K562 (cell line): Measurements from ENCODE around the gene KAZN. TPM values are rescaled to one million over a fixed set of nuclear protein-coding genes. Genes with fewer than 3 reads are reported as not detected.

Source experiments
- ATAC-seq: fragments of 200-7000 bp; cut with Tn5 transposase; 3 replicates; pipeline ENCODE4 v1.9.1; 2020; ENCODE audit warnings: moderate library complexity
- BruUV-seq: library from RNA; stranded (reverse); fragments of 400-500 nt; replicated peaks from 2 replicates; lab custom pipeline; 2021; lab: Mats Ljungman, UMichigan
- CTCF ChIA-PET: fragments of 300-600 bp; formaldehyde crosslinking; extraction: SDS; loops from one replicate; lab custom pipeline; 2021; ENCODE audit warnings: low intra/inter-chr PET ratio; lab: Yijun Ruan, JAX
- POLR2A ChIA-PET: fragments of 300-600, 350-650 bp; sonication (Branson Sonifier 250); formaldehyde crosslinking; extraction: SDS; loops from one replicate; lab custom pipeline; 2021; ENCODE audit warnings: antibody characterized with exemption, inconsistent platforms; lab: Yijun Ruan, JAX
- DNase-seq, 4 experiments: peaks; one replicate each; pipeline versions ENCODE4 v3.0.0 to v3.0.0-alpha.2; 2011 to 2018; ENCODE audit warnings: low spot score in 3 of 4, mixed read lengths in 3 of 4; ENCODE audit errors: extremely low read depth in 1 of 4
- FAIRE-seq: peaks from 2 replicates; lab custom pipeline; 2011; peaks lifted over from hg19 to GRCh38; lab: Jason Lieb, UNC
- H2AFZ ChIP-seq: 2 replicates; pipeline ENCODE4 v1.6.0; 2011; ENCODE audit warnings: low read depth, low read length, control low read depth, inconsistent platforms
- H3K27ac ChIP-seq: fragments of 200-600 bp; 3 replicates; pipeline ENCODE4 v1.8.0; 2011; ENCODE audit warnings: low read depth, mild to moderate bottlenecking, control low read depth, inconsistent platforms, low read length, moderate library complexity, mixed read lengths; ENCODE audit errors: extremely low read depth
- H3K27me3 ChIP-seq, 2 experiments: fragments of 300-600 bp in 1 of 2; 2 replicates in 1 of 2; 3 replicates in 1 of 2; pipeline versions ENCODE4 v1.6.0 to v1.8.0; 2011; ENCODE audit warnings: inconsistent platforms in 2 of 2, low read length in 2 of 2, mild to moderate bottlenecking in 1 of 2, mixed read lengths in 1 of 2, moderate library complexity in 1 of 2; ENCODE audit not compliant: control insufficient read depth in 2 of 2, insufficient read depth in 2 of 2
- H3K36me3 ChIP-seq: fragments of 300-600 bp; 3 replicates; pipeline ENCODE4 v1.8.0; 2011; ENCODE audit warnings: mild to moderate bottlenecking, low read length, inconsistent platforms; ENCODE audit not compliant: control insufficient read depth, insufficient read depth
- H3K4me1 ChIP-seq, 2 experiments: fragments of 200-600 bp in 1 of 2; replicated peaks in 1 of 2; 2 replicates in 1 of 2; 3 replicates in 1 of 2; pipeline versions ENCODE4 v1.5.1 to v1.8.0; 2011; ENCODE audit warnings: inconsistent platforms in 2 of 2, low read length in 2 of 2, mild to moderate bottlenecking in 1 of 2, mixed read lengths in 1 of 2, moderate library complexity in 1 of 2; ENCODE audit not compliant: control insufficient read depth in 2 of 2, insufficient read depth in 2 of 2
- H3K4me2 ChIP-seq: 2 replicates; pipeline ENCODE4 v1.6.1; 2011; ENCODE audit warnings: low read length, control low read depth, inconsistent platforms, mixed read lengths; ENCODE audit not compliant: insufficient read depth
- H3K4me3 ChIP-seq: fragments of 200-600 bp; sonication (generic), shearing (Covaris generic); 2 replicates; pipeline ENCODE4 v1.5.1; 2016; ENCODE audit warnings: control low read depth, inconsistent platforms
- H3K79me2 ChIP-seq: fragments of 200-600 bp; 3 replicates; pipeline ENCODE4 v1.8.0; 2011; ENCODE audit warnings: low read length, inconsistent platforms; ENCODE audit not compliant: control insufficient read depth, insufficient read depth
- H3K9ac ChIP-seq, 2 experiments: 2 replicates each; pipeline versions ENCODE4 v1.6.0 to v1.6.1; 2011; ENCODE audit warnings: low read depth in 2 of 2, low read length in 2 of 2, control low read depth in 1 of 2, inconsistent platforms in 1 of 2, mild to moderate bottlenecking in 1 of 2, mixed read lengths in 1 of 2; ENCODE audit not compliant: insufficient read depth in 1 of 2
- H3K9me1 ChIP-seq: one replicate; pipeline ENCODE4 v1.6.0; 2011; ENCODE audit warnings: inconsistent platforms, mild to moderate bottlenecking, low read length, moderate library complexity; ENCODE audit not compliant: control insufficient read depth, insufficient read depth
- H3K9me3 ChIP-seq: replicated peaks from 2 replicates; pipeline ENCODE4 v1.5.1; 2011; ENCODE audit warnings: low read depth, low read length, inconsistent platforms; ENCODE audit not compliant: control insufficient read depth, insufficient read depth
- H4K20me1 ChIP-seq: replicated peaks from 2 replicates; pipeline ENCODE4 v1.6.1; 2011; ENCODE audit warnings: low read length, inconsistent platforms, mixed read lengths; ENCODE audit not compliant: control insufficient read depth, insufficient read depth
- ARID3B ChIP-seq: fragments of 250-450 bp; sonication (Bioruptor Pico); IDR thresholded peaks from 2 replicates; pipeline ENCODE4 v1.4.0; 2020; ENCODE audit warnings: borderline replicate concordance
- BRD4 ChIP-seq: fragments of 200-600 bp; sonication (generic); IDR thresholded peaks from 2 replicates; pipeline ENCODE4 v1.6.1; 2017; ENCODE audit warnings: inconsistent platforms
- CEBPG ChIP-seq, 3 experiments: fragments of 200-800 bp in 1 of 3; sonication (Bioruptor generic) in 1 of 3; sonication (generic) in 1 of 3; formaldehyde crosslinking in 1 of 3; IDR thresholded peaks in 2 of 3; conservative IDR thresholded peaks in 1 of 3; 2 replicates each; pipeline versions ENCODE4 v1.6.1 to v1.8.0; 2016 to 2022; ENCODE audit warnings: missing compliant biosample characterization in 2 of 3, missing genetic modification characterization in 2 of 3, mild to moderate bottlenecking in 1 of 3, missing genetic modification reagents in 1 of 3
- DNMT1 ChIP-seq: fragments of 450-650 bp; IDR thresholded peaks from 2 replicates; pipeline ENCODE4 v1.6.1; 2016; ENCODE audit warnings: antibody characterized with exemption, mild to moderate bottlenecking
- E2F3 ChIP-seq: fragments of 250-450 bp; sonication (Bioruptor Pico); IDR thresholded peaks from 2 replicates; pipeline ENCODE4 v1.4.0; 2020; ENCODE audit warnings: mild to moderate bottlenecking
- ESRRB ChIP-seq: fragments of 250-450 bp; sonication (Bioruptor Pico); IDR thresholded peaks from 2 replicates; pipeline ENCODE4 v1.5.0; 2020; ENCODE audit warnings: mild to moderate bottlenecking, moderate library complexity, borderline replicate concordance
- FUS ChIP-seq: fragments of 200-400 bp; formaldehyde crosslinking; optimal IDR thresholded peaks from 2 replicates; pipeline ENCODE3; 2017; ENCODE audit warnings: low read depth, low read length
- HMGN3 ChIP-seq: IDR thresholded peaks from 2 replicates; pipeline ENCODE4 v1.6.1; 2011; ENCODE audit warnings: borderline replicate concordance, low read depth, mild to moderate bottlenecking, mixed read lengths, low read length; ENCODE audit not compliant: insufficient read length; ENCODE audit errors: extremely low read depth
- ILK ChIP-seq: fragments of 450-650 bp; IDR thresholded peaks from 2 replicates; pipeline ENCODE4 v1.6.1; 2016; ENCODE audit warnings: missing genetic modification characterization, low read depth, mild to moderate bottlenecking, missing compliant biosample characterization, moderate library complexity, borderline replicate concordance
- KLF13 ChIP-seq: fragments of 450-650 bp; IDR thresholded peaks from 2 replicates; pipeline ENCODE4 v1.6.1; 2016; ENCODE audit warnings: missing genetic modification characterization, low read depth, mild to moderate bottlenecking, missing compliant biosample characterization, moderate library complexity, borderline replicate concordance
- MTA1 ChIP-seq: fragments of 450-650 bp; IDR thresholded peaks from 2 replicates; pipeline ENCODE4 v1.6.1; 2017; ENCODE audit warnings: borderline replicate concordance
- NFIX ChIP-seq: fragments of 250-450 bp; sonication (Bioruptor Pico); IDR thresholded peaks from 2 replicates; pipeline ENCODE4 v1.4.0; 2020; ENCODE audit warnings: low read depth, mild to moderate bottlenecking, moderate library complexity
- TCFL5 ChIP-seq: fragments of 250-450 bp; sonication (Bioruptor Pico); conservative IDR thresholded peaks from 2 replicates; pipeline ENCODE4 v1.6.1; 2021; ENCODE audit warnings: mild to moderate bottlenecking, moderate library complexity, matching md5 sums
- YY1 ChIP-seq, 3 experiments: IDR thresholded peaks; 2 replicates each; pipeline ENCODE4 v1.6.1; 2011; ENCODE audit warnings: low read length in 2 of 3, mild to moderate bottlenecking in 2 of 3, moderate library complexity in 2 of 3, borderline replicate concordance in 1 of 3, control low read depth in 1 of 3, low read depth in 1 of 3; ENCODE audit not compliant: insufficient read depth in 3 of 3, insufficient replicate concordance in 2 of 3, control insufficient read depth in 1 of 3, insufficient read length in 1 of 3; ENCODE audit errors: extremely low read depth in 1 of 3
- ZNF717 ChIP-seq: fragments of 250-450 bp; sonication (Bioruptor Pico); IDR thresholded peaks from 2 replicates; pipeline ENCODE4 v1.5.0; 2021
- WGBS: fragments of 100-300 bp; shearing (Covaris generic); methylation state at CpG from one replicate; pipeline ENCODE4 v1.1.6; 2016; ENCODE audit warnings: low coverage, mixed read lengths; ENCODE audit not compliant: insufficient coverage; ENCODE audit errors: missing lambda C conversion rate; 5-methylcytosine and 5-hydroxymethylcytosine counted together
- in situ Hi-C: fragments of 300-500 bp; cut with MboI; formaldehyde crosslinking; loops from 4 replicates; pipeline ENCODE4 v1.15.0; 2018; ENCODE audit warnings: inconsistent platforms, mixed read lengths
- intact Hi-C: fragments of 100-400 bp; cut with micrococcal nuclease; formaldehyde crosslinking; loops from 2 replicates; pipeline ENCODE4 v1.14.2; 2022
- polyA plus RNA-seq, 8 experiments: library from polyadenylated mRNA; depleted of rRNA in 4 of 8; stranded (reverse) in 5 of 8; unstranded in 3 of 8; fragments of >200 nt; fragmentation: Nextera tagmentation in 2 of 8; fragmentation: Illumina TruSeq in 1 of 8; extraction: Ambion mirVana in 2 of 8; extraction: Trizol in 1 of 8; gene quantifications; 2 replicates each; pipeline versions ENCODE4 v1.2.1 to v1.2.3, GENCODE V29; 2011 to 2014; ENCODE audit warnings: inconsistent platforms in 1 of 8, missing spikeins in 1 of 8
- total RNA-seq, 7 experiments: library from RNA; depleted of rRNA in 6 of 7; stranded (reverse); fragments of >200 nt in 6 of 7; fragmentation: Illumina TruSeq in 2 of 7; extraction: Trizol in 2 of 7; gene quantifications; 2 replicates each; pipeline versions ENCODE4 v1.2.1 to v1.2.3, GENCODE V29; 2011 to 2021; ENCODE audit warnings: low replicate concordance in 1 of 7
- TF ChIP-seq, protein P1 (sequence below): sonication (generic); formaldehyde crosslinking; IDR thresholded peaks from 2 replicates; pipeline ENCODE4 v1.8.0; 2022; ENCODE audit warnings: mild to moderate bottlenecking, low read depth, missing genetic modification reagents
- TF ChIP-seq, protein P2 (sequence below), 3 experiments: IDR thresholded peaks in 2 of 3; conservative IDR thresholded peaks in 1 of 3; 2 replicates each; pipeline ENCODE4 v1.5.1; 2011 to 2012; ENCODE audit warnings: low read length in 3 of 3, mild to moderate bottlenecking in 3 of 3, control low read depth in 2 of 3, improper control_type of control experiment in 1 of 3, inconsistent platforms in 1 of 3, low read depth in 1 of 3, mixed read lengths in 1 of 3, moderate library complexity in 1 of 3; ENCODE audit not compliant: insufficient read depth in 2 of 3

KAZN gene
- total and polyA plus RNA-seq, 9 of the 15 experiments (the other 6 are each of a cell fraction or from before 2014, with no cell fraction given) = 2.1 to 21.6 (median 5.4) TPM

DNA sequence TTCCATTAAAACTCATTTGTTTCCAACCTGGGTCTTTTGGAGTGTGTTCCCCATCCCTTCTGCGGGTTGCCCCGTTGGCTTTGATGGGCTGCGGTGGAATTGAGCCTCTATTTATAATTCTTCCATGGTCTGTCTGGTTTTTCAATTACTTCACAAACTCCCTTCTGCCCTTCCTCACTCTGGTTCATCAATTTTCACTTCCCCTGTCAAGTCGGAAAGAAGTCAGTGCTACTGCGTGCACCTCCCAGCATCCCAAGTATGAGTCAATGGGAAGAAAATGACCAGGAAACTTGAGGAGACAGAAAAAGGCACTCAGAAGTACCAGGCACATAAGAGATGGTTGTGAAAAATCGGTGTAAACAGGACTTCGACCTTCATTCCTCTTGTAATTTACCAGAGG, 126.2 kb downstream of the KAZN start:
- WGBS = 4% methylated on average over 7 of the region's 7 CpGs
- Histone ChIP-seq H3K9me1 (no peaks in the 10 kb centered on the region), H3K79me2 (no peaks in the 10 kb centered on the region), H3K9me3 (no peaks in the 10 kb centered on the region), H4K20me1 (0 out of 2 replicates have a peak, but pooled peaks cover 2% of the 10 kb centered on the region), H3K36me3 (no peaks in the 10 kb centered on the region), H3K4me2 (no peak overlapping the region), H3K4me1 (no peaks in the 10 kb centered on the region; a peak in 1 of 5 replicates), H3K4me3 (no peak overlapping the region), H3K27me3 (peaks cover 38 to 53% of the 10 kb centered on the region in 2 experiments), H3K9ac (no peak overlapping the region), H2AFZ (no peak overlapping the region), H3K27ac (no peak overlapping the region)
- TF ChIP-seq E2F3 = no peak
- no peak for TF ChIP-seq KLF13 (tag)
- no peak for TF ChIP-seq ILK (tag)
- no peak for TF ChIP-seq BRD4
- no peak for TF ChIP-seq ARID3B (CRISPR knock-in tag)
- TF ChIP-seq, protein P1, sequence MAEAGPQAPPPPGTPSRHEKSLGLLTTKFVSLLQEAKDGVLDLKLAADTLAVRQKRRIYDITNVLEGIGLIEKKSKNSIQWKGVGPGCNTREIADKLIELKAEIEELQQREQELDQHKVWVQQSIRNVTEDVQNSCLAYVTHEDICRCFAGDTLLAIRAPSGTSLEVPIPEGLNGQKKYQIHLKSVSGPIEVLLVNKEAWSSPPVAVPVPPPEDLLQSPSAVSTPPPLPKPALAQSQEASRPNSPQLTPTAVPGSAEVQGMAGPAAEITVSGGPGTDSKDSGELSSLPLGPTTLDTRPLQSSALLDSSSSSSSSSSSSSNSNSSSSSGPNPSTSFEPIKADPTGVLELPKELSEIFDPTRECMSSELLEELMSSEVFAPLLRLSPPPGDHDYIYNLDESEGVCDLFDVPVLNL (CRISPR knock-in tag) = no peak
- no peak for TF ChIP-seq ESRRB (CRISPR knock-in tag)
- TF ChIP-seq ZNF717 (CRISPR knock-in tag) = no peak
- TF ChIP-seq, protein P2, sequence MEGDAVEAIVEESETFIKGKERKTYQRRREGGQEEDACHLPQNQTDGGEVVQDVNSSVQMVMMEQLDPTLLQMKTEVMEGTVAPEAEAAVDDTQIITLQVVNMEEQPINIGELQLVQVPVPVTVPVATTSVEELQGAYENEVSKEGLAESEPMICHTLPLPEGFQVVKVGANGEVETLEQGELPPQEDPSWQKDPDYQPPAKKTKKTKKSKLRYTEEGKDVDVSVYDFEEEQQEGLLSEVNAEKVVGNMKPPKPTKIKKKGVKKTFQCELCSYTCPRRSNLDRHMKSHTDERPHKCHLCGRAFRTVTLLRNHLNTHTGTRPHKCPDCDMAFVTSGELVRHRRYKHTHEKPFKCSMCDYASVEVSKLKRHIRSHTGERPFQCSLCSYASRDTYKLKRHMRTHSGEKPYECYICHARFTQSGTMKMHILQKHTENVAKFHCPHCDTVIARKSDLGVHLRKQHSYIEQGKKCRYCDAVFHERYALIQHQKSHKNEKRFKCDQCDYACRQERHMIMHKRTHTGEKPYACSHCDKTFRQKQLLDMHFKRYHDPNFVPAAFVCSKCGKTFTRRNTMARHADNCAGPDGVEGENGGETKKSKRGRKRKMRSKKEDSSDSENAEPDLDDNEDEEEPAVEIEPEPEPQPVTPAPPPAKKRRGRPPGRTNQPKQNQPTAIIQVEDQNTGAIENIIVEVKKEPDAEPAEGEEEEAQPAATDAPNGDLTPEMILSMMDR (IDR thresholded peaks at IDR 0.05 in 2 of 3, conservative IDR thresholded peaks at IDR 0.05 in 1 of 3; ENCODE audit: insufficient read depth in 2 of 3, low read depth in 1 of 3, low read length in 3 of 3) = no peak
- no peak for TF ChIP-seq DNMT1
- TF ChIP-seq HMGN3 = no peak
- no peak for TF ChIP-seq NFIX (CRISPR knock-in tag)
- no peak for TF ChIP-seq YY1 (IDR thresholded peaks at IDR 0.05; ENCODE audit: borderline replicate concordance in 1 of 3, control insufficient read depth in 1 of 3, extremely low read depth in 1 of 3, insufficient read depth in 3 of 3, insufficient read length in 1 of 3, insufficient replicate concordance in 2 of 3, low read depth in 1 of 3, low read length in 2 of 3)
- no peak for TF ChIP-seq FUS
- TF ChIP-seq TCFL5 = no peak
- no peak for TF ChIP-seq CEBPG (CRISPR knock-in tag; IDR thresholded peaks at IDR 0.05)
- no peak for TF ChIP-seq CEBPG (tag; conservative IDR thresholded peaks at IDR 0.05 in 1 of 2, IDR thresholded peaks at IDR 0.05 in 1 of 2)
- TF ChIP-seq MTA1 = no peak
- no peak for DNase-seq
- BruUV-seq = no TSS peak
- intact Hi-C loops = no loop called here
- FAIRE-seq = no peak
- CTCF ChIA-PET = no interaction called here
- POLR2A ChIA-PET = no interaction called here
- in situ Hi-C loops = no loop called here
- no peak for ATAC-seq
